Colonic mucosa (tissue), 4 donors: ENCODE data around the gene ANO7. TPM values are rescaled to one million over a fixed set of nuclear protein-coding genes. Genes with fewer than 3 reads are reported as not detected.

Source experiments
- DNase-seq: peaks from one replicate; pipeline ENCODE4 v3.0.0-alpha.2; 2020
- H3K27ac ChIP-seq: fragments of 200-600 bp; one replicate; pipeline ENCODE4 v1.8.0; 2021
- H3K27me3 ChIP-seq: fragments of 200-600 bp; one replicate; pipeline ENCODE4 v1.8.0; 2021
- H3K36me3 ChIP-seq: fragments of 200-600 bp; one replicate; pipeline ENCODE4 v1.8.0; 2021
- H3K4me1 ChIP-seq: fragments of 200-600 bp; one replicate; pipeline ENCODE4 v1.8.0; 2021; ENCODE audit warnings: mild to moderate bottlenecking
- H3K4me3 ChIP-seq: fragments of 200-600 bp; one replicate; pipeline ENCODE4 v1.8.0; 2021
- H3K9ac ChIP-seq, 2 donors: one replicate each; pipeline ENCODE4 v1.7.0; 2013; ENCODE audit warnings: control low read depth in 2 of 2, low read depth in 2 of 2, low read length in 2 of 2
- H3K9me3 ChIP-seq: fragments of 200-600 bp; one replicate; pipeline ENCODE4 v1.8.0; 2021
- CTCF ChIP-seq: fragments of 200-600 bp; IDR thresholded peaks from one replicate; pipeline ENCODE4 v1.8.0; 2022; ENCODE audit warnings: antibody characterized with exemption, mild to moderate bottlenecking
- intact Hi-C: fragments of 100-400 bp; cut with DNase I; formaldehyde crosslinking; loops from one replicate; pipeline ENCODE4 v1.14.1; 2022
- total RNA-seq, 2 donors: library from RNA; stranded (reverse); fragmentation: NEBNext Ultra II Directional in 1 of 2; extraction: Animal tissue kit (Norgen Biotek cat#: 25700) in 1 of 2; gene quantifications; one replicate each; pipeline ENCODE4 v1.2.1, GENCODE V29; 2021
- donor health status: healthy.
- donor health status: DM: no; HTN: no; CAD: no.
- donor health status: DM: no; HTN: no; CAD: no.

ANO7 gene
- total RNA-seq, 2 donors from 2014 or later = 41.4 to 55.0 TPM

GRCh38 chr2:241216211-241216761, 27.8 kb downstream of the ANO7 start:
- TF ChIP-seq CTCF = no peak
- no peak overlapping the region for H3K27ac ChIP-seq
- no peak for DNase-seq
- no peaks in the 10 kb centered on the region for H3K36me3 ChIP-seq
- no peak overlapping the region for H3K4me3 ChIP-seq
- H3K9ac ChIP-seq = no peak overlapping the region
- intact Hi-C loops = no loop called here
- no peaks in the 10 kb centered on the region for H3K4me1 ChIP-seq
- no peaks in the 10 kb centered on the region for H3K27me3 ChIP-seq
- no peaks in the 10 kb centered on the region for H3K9me3 ChIP-seq

GRCh38 chr2:241217320-241218031, 29.0 kb downstream of the ANO7 start:
- no peak for TF ChIP-seq CTCF
- Histone ChIP-seq H3K9ac (peak overlapping the region; percentile 19 to 56), H3K36me3 (no peaks in the 10 kb centered on the region), H3K27ac (peak overlapping the region; percentile 74), H3K27me3 (no peaks in the 10 kb centered on the region), H3K9me3 (no peaks in the 10 kb centered on the region), H3K4me1 (no peaks in the 10 kb centered on the region), H3K4me3 (peak overlapping the region; percentile 48)
- peak; percentile 60 for DNase-seq
- intact Hi-C loops = no loop called here

GRCh38 chr2:241218131-241219029, 29.9 kb downstream of the ANO7 start:
- intact Hi-C loops = no loop called here
- Histone ChIP-seq H3K4me3 (peak overlapping the region; percentile 50), H3K27ac (no peak overlapping the region), H3K4me1 (no peaks in the 10 kb centered on the region), H3K9me3 (no peaks in the 10 kb centered on the region), H3K27me3 (no peaks in the 10 kb centered on the region), H3K36me3 (no peaks in the 10 kb centered on the region), H3K9ac (no peak overlapping the region)
- no peak for TF ChIP-seq CTCF
- peak; percentile 34 for DNase-seq

GRCh38 chr2:241219030-241219382, 30.5 kb downstream of the ANO7 start:
- H3K36me3 ChIP-seq = no peaks in the 10 kb centered on the region
- intact Hi-C loops = no loop called here
- no peak for DNase-seq
- no peak overlapping the region for H3K27ac ChIP-seq
- TF ChIP-seq CTCF = no peak
- H3K9me3 ChIP-seq = no peaks in the 10 kb centered on the region
- no peaks in the 10 kb centered on the region for H3K4me1 ChIP-seq
- peak overlapping the region; percentile 50 for H3K4me3 ChIP-seq
- no peak overlapping the region for H3K9ac ChIP-seq
- no peaks in the 10 kb centered on the region for H3K27me3 ChIP-seq

- H3K27me3 ChIP-seq = no peaks in the 10 kb centered on the region
- no peaks in the 10 kb centered on the region for H3K9me3 ChIP-seq
- H3K36me3 ChIP-seq = no peaks in the 10 kb centered on the region
- no peak overlapping the region for H3K27ac ChIP-seq
- intact Hi-C loops = no loop called here
- H3K4me1 ChIP-seq = no peaks in the 10 kb centered on the region
- no peak for DNase-seq
- TF ChIP-seq CTCF = no peak
- H3K4me3 ChIP-seq = no peak overlapping the region
- H3K9ac ChIP-seq = no peak overlapping the region
Observed at GRCh38 chr2:241219856-241220356, 31.4 kb downstream of the ANO7 start.
